ENCODE data around the gene POU6F2.

- no peak for TF ChIP-seq CTCF (IDR thresholded peaks at IDR 0.05 in 4 of 5, conservative IDR thresholded peaks at IDR 0.05 in 1 of 5)
- TF ChIP-seq POLR2A (IDR thresholded peaks at IDR 0.05) = no peak
Measured at GRCh38 chr7:39446546-39446945, 468.8 kb downstream of the POU6F2 start.
